ENCODE measurements around the gene HCRTR1.

DNA sequence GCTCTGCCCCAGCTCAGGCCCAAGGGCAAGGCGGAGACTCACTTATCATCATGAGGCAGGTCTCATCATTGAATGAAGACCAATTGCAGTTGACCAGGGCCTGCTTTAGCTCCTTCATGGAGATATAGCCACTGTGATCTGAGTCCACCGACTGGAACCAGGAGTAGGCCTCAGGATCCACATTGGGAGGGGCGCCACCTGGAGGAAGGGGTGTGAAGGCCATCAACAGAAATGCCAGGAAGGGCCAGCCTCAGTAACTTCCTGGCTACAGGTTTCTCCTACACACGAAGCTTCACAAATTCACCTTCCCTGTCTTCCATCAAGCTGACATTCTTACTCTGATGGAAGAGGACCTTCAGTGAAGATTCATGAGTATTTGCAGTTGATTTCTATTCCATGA lies 15.6 kb downstream of the HCRTR1 start:
- TF ChIP-seq POLR2AphosphoS5 (IDR thresholded peaks at IDR 0.05) (no peak), EP300 (IDR thresholded peaks at IDR 0.05) (no peak)

All from upper lobe of left lung (tissue), 4 donors.